ENCODE data around the gene COBL.

- TF ChIP-seq, protein P1, sequence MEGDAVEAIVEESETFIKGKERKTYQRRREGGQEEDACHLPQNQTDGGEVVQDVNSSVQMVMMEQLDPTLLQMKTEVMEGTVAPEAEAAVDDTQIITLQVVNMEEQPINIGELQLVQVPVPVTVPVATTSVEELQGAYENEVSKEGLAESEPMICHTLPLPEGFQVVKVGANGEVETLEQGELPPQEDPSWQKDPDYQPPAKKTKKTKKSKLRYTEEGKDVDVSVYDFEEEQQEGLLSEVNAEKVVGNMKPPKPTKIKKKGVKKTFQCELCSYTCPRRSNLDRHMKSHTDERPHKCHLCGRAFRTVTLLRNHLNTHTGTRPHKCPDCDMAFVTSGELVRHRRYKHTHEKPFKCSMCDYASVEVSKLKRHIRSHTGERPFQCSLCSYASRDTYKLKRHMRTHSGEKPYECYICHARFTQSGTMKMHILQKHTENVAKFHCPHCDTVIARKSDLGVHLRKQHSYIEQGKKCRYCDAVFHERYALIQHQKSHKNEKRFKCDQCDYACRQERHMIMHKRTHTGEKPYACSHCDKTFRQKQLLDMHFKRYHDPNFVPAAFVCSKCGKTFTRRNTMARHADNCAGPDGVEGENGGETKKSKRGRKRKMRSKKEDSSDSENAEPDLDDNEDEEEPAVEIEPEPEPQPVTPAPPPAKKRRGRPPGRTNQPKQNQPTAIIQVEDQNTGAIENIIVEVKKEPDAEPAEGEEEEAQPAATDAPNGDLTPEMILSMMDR (conservative IDR thresholded peaks at IDR 0.05; ENCODE audit: low read length): no peak
- no peak for TF ChIP-seq EZH2phosphoT487 (IDR thresholded peaks at IDR 0.05; ENCODE audit: borderline replicate concordance)
Observed at GRCh38 chr7:51233374-51233773, 83.2 kb downstream of the COBL start.

Measured in Loucy (cell line).